ENCODE results near the gene PTGES3.
A peak's percentile ranks its signal among the peaks of the same experiment; 100 is the strongest.
"Not testable (repeated sequence)": the region's sequence is repeated elsewhere in the genome, so short reads cannot be mapped to it uniquely, and the experiment has no call there.

Gene PTGES3

GRCh38 chr12:56688129-56688845 lies at the start of gene PTGES3:
Gene PTGES3, minus strand, starts transcription at chr12:56688284. Its CDS starts 285 bp downstream, at chr12:56687999.
- peak; percentile 94 for DNase-seq

DNA sequence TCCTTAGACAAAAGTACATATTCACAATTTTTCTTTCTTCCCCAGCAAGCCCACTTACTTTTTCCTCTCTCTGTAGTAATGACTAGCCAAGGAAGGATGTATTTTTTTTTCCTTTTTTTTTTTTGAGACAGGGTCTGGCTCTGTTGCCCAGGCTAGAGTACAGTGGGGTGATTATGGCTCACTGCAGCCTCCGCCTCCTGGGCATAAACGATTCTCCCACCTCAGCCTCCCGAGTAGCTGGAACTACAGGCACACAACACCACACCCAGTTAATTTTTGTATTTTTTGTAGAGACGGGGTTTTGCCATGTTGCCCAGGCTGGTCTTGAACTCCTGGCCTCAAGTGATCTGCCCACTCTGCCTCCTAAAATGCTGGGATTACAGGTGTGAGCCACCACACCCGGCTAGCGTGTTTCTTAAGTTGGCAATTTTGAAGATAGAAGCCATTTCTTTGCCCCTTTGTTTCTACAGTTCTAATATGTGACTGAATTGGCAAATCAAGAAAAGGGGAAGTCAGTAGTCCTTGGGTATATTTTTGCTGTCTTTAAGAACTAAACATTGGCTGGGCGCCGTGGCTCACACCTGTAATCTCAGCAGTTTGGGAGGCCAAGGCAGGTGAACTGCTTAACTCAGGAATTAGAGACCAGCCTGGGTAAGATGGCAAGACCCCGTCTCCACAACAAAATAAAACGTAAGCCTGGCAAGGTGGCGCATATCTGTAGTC lies 40.2 kb upstream of the PTGES3 start:
- DNase-seq: no peak

DNA sequence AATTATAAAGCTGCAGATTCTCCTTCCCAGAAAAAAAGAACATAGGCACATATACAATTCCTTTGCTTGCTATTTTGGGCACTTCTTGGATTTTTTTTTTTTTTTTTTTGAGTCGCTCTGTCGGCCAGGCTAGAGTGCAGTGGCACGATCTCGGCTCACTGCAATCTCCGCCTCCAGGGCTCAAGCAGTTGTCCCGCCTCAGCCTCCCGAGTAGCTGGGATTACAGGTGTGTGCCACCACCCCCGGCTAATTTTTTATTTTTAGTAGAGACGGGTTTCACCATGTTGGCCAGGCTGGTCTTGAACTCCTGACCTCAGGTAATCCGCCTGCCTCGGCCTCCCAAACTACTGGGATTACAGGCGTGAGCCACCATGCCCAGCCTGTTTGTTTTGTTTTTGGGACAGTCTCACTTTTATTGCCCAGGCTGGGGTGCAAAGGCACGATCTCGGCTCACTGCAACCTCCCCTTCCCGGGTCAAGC lies 38.2 kb upstream of the PTGES3 start:
- not testable (repeated sequence) for DNase-seq

- no peak for DNase-seq
These were observed 37.6 kb upstream of the PTGES3 start for GRCh38 chr12:56725723-56726102.

DNA sequence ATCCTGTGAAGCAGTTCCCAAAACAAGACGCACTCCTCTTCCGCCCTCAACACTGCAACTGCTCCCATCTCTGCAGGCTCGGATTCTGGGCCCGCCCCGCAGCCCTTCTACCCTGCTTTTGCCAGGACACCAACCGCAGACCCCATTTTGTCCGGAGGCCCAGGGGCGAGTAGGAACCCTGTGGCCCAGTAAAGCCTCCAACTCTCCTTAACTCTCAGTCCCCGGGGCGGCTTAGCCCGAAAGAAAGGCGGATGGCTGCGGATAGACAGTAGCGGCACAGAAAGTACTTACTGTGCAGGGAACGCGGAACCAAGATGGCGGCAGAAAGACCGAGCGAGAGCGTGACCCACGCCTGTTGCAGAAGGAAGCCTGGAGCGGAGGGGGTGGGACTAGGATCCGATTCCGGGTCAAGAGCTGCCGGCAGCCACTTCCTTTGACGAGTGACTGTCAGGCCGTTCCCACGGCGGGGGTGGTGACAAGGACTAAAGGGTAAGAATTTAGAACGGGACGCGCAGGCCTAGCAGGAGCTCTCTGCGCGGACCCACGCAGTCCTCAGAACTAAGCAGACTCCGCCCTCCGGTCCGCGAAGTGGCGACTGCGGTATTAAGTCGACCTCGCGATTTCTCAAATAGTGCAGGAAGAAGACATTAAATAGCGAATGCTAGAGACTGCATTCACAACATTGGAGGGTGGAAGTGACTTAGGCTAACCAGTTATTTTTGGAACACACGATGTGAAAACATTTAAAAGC lies 37.1 kb upstream of the PTGES3 start, which contains the start of gene NACA:
Gene NACA, minus strand, starts transcription at position 328 of the 751 bp plus-strand sequence. CDS start 778 bp downstream, outside the sequence.
- DNase-seq: peak; percentile 90

- no peak for DNase-seq
These were observed 36.6 kb upstream of the PTGES3 start for GRCh38 chr12:56724701-56724971.

DNA sequence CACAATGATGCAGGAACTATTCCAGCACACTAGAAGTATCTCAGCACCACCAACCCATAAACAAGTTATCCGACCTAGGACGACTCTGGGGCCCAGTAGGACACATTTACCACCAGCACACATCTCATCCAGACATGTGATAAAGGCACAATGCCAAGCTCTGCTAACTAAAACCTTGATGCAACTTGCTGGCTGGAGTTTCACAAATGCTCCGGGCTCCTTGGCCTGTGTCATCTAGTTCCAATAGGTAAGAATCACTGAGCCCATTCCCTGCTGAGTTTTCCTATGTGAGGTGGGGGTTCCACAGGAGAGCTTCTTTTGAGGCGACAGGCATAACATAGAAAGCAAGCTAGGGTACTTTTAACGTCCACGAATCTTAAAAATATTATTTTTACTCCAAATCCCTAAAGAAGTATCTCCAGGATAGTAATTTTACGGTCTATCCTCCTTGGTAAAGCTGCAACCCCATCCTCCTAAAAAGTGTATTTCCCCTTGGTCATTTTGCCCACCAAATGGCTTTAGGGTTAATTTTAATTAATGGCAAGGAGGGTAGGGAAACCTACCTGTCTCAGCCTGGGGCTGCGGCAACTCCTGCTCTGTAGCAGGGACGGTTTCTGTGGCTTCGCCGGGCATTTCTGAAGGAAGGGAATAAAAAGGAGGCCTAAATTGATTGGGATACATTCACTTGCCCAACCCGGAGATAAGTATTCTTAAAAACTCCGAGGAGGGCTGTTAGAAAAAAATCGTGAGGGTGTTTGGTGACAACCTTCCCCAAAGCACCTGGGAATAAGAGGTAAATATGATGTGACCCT lies 36.0 kb upstream of the PTGES3 start:
- no peak for DNase-seq

- DNase-seq: no peak
These were observed 35.3 kb upstream of the PTGES3 start for GRCh38 chr12:56723352-56723751.

DNA sequence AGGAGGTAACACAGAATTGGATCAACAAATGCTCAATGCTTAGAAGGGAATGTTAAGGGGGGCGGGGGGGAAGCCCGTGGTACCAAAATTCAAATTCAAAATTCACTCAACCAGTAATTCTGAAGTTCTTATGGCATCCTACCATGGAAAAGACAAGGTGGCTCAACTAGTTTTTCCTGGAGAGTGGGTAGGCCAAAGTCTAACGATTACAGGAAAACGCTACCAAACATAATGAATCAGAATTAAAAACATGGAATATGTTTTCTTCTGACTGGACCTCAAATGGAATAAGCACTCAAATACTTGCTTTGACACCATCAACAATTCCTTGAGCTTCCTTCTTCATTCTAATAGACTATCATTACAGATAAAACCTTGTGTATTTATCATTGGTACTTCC lies 34.7 kb upstream of the PTGES3 start:
- no peak for DNase-seq

DNA sequence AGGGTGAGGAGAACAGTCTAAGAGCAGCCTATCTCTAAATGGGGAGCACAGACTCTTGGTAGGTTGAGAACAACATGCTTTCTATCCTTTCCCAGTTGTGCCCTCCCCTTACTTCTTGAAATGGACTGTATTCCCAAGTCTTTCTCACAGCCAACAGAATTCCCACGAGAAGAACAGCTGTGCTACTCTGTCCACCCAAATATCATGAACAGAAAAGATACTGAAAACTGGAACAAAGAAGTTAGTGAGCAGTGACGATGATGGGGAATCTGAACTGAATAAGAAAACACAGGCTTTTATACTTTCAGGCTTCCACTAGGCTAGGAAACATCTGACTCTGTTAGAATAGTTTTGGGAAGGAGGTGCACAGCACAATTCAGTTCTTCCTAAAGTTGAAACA lies 33.6 kb upstream of the PTGES3 start:
- DNase-seq: no peak

DNA sequence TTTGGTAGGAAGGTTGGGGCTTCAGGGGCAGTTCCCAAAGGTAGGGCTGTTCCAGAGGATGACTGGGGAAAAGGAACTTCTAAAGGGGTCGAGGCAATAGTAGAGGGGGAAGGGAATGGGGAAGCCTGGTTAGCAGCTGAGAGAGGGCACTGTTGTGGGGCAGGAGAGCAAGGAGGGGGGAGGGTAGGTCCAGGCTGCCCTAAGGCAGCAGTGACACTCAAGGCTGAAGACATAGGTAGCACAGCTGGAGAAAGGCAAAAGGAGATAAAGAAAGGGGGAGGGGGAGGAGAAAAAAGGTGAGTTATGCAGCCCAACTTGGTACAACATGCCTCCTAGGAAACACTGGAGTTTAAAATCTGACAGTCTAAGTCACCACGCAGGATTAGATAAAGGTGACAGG lies 33.1 kb upstream of the PTGES3 start:
- DNase-seq: no peak

DNA sequence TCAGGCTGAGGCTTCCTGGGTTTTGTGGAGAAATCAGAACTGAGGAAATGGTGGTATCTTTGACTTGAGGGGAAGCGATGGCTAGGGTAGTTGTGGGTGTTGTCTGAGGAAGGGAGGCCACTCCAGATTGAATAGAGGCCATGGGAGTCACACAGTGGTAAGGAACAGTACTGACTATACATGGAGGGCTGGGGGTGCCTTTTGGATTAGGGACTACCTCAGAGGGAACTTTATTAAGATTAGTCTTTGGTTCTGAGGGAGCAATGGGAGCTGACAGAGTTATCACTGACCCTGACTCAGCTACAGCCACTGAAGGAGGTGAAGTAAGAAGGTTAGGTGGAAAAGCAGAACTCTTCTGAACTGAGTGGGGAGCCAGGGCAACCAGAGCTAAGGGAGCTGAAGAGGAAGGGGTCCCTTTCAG lies 32.7 kb upstream of the PTGES3 start:
- no peak for DNase-seq

DNA sequence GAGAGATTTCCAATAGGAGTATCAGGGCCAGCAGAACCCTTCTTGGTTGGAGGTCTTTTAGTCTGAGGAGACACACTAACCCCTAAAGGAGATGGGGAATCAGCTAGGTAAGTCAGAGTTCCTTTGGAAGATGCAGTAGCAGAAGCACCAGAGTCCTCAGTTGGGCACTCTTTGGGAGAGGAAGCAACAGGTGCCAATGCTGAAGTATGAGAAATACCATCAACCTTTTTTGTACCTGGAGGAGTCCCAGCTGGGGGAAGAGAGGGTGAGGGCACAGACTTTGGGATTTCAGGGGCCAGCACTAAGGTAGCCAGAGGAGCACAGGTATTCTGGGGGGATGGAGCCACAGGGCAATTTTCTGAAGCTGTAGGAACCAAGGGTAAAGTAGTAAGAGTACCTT lies 31.0 kb upstream of the PTGES3 start:
- no peak for DNase-seq

DNA sequence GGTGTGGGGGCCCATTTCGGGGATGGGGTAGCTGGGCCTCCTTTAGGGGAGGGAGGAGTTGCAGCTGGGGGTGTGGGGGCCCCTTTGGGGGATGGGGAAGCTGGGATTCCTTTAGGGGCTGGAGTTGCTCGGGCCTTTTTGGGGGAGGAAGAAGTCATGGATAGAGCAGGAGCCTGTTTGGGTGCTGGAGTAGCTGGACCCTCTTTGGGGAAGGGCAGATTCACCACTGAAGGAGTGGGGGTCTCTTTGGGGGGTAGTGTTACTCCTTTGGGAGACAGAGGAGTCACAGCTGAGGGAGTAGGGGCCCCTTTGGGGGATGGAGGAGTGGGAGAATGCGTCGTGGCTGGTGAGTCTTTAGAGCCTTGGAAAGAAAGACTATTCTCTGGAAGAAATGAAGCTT lies 30.6 kb upstream of the PTGES3 start:
- DNase-seq: no peak

DNA sequence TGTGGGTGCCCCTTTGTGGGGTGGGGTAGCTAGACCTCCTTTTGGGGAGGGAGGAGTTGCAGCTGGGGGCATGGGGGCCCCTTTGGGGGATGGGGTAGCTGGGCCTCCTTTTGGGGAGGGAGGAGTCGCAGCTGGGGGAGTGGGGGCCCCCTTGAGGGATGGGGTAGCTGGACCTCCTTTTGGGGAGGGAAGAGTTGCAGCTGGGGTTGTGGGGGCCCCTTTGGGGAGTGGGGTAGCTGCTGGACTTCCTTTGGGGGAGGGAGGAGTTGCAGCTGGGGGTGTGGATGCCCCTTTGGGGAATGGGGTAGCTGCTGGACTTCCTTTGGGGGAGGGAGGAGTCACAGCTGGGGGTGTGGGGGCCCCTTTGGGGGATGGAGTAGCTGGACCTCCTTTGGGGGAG lies 30.1 kb upstream of the PTGES3 start:
- no peak for DNase-seq

DNA sequence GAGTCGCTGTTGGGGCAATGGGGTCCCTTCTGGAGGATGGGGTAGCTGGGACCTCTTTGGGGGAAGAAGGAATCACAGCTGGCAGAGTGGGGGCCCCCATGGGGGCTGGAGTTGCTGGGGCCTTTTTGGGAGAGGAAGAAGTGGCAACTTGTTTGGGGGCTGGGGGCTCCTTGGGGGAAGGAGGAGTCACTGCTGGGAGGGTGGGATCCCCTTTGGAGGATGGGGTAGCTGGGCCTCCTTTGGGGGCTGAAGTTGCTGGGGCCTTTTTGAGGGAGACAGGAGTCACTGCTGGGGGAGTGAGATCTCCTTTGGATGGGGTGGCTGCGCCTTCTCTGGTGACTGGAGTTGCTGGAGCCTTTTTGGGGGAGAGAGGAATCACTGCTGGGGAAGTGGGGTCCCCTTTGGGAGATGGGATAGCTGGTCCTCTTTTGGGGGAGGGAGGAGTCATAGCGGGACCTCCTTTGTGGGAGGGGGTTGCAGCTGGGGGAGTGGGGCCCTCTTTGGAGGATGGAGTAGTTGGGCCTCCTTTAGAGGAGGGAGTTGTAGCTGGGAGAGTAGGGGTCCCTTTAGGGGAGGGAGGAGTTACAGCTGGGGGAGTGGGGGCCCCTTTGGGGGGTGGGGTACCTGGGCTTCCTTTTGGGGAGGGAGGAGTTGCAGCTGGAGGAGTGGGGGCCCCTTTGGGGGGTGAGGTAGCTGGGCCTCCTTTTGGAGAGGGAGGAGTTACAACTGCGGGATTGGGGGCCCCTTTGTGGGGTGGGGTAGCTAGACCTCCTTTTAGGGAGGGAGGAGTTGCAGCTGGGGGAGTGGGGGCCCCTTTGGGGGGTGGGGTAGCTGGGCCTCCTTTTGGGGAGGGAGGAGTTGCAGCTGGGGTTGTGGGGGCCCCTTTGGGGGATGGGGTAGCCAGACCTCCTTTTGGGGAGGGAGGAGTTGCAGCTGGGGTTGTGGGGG lies 29.1 kb upstream of the PTGES3 start:
- DNase-seq: no peak

DNA sequence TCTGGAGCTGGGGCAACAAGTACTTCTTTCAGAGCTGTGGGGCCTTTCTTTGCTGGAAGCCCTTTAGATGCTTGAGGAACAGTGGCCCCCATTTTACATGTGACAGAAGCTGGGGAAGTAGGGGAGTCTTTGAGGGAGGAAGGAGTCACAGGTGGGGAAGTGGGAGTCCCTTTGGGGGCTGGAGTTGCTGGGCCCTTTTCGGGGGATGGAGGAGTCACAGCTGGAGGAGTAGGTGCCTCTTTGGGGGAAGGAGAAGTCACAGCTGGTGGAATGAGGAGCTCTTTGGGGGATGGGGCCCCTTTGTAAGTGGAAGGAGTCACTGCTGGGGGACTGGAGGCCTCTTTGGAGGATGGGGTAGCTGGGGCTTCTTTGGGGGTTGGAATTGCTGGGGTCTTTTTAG lies 28.4 kb upstream of the PTGES3 start:
- no peak for DNase-seq

GRCh38 chr12:56715798-56716197 lies 27.7 kb upstream of the PTGES3 start:
- DNase-seq: no peak

DNA sequence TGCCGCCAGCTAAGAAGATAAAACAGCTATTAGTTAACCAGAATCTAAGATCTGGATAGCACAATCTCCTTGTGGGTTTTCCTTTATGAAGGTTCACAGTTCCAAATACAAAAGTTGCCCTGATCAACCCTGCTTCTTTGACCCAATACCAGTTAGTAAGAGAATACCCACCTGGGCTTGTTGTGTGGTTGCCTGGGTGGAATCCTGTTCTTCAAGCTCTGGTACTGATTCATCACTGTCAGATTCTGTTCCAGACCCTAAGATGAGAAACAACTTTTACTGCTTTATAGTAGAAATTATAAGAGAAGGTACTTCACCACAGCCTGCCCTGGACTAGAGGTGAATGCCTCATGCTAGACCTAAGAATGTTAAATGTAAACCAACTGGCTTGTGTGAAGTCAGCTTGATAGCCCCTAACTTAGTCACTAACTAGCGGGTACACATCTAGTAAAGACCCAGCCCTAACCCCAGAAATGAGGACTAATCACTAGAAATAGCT lies 26.4 kb upstream of the PTGES3 start:
- DNase-seq: no peak

DNA sequence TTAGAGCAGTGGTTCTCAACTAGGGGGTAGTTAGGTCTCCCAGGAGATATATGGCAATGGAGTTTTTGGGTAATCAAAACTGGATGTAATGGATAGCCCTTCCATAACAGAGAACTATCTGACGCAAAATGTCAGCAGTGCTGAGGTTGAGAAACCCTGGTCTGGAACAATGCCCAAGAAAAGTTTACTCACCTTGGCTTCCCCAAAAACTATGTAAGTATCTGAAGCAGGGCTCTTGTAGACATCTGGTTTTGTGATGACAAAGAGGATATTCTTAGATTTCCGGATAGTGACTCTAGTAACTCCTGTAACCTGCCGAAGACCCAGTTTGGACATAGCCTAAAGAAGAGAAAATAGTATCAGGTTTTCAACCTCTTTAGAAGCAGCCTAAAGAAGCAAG lies 25.3 kb upstream of the PTGES3 start:
- DNase-seq: no peak

DNA sequence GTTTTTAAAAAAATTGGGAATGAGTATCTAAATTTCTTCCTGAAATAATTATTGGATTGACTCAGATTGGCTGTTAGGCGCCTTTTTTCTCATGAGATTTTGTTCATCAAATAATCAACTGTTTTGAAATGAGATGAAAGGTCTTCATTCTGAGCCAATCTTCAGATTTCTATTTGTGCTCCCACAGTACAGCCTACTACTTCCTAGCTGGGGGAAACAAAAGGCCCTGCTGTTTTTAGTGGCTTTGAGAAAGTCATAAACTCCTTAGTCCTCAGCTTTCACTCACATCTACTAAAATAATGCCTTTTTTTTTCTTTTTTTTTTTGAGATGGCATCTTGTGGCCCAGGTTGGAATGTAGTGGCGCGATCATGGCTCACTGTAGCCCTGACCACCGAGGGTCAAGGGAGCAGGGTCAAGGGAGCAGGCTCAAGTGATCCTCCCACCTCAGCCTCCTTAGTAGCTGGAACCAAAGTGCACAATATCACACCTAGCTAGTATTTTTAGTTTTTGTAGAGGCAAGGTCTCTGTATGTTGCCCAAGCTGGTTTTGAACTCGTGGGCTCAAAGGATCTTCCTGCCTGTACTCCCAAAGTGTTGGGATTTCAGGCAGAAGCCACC lies 21.8 kb upstream of the PTGES3 start:
- DNase-seq: no peak
